ENCODE measurements around the gene C4orf36.

Gene C4orf36

DNA sequence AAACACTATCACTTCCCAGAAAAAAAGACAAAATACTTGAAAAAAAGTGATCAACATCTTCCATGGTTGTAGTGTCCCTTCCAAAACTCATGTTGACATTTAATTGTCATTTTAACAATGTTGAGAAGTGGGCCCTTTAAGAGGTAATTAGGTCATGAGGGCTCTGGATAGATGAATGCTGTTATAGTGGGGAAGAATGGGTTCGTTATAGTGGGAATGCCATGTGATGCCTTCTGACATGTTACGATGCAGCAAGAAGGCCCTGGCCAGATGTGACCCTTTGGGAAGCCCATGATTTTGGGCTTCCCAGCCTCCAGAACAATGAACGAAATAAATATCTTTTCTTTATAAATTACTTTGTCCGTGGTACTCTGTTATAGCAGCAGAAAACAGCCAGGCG lies 39.0 kb downstream of the C4orf36 start:
- no peak for DNase-seq

DNA sequence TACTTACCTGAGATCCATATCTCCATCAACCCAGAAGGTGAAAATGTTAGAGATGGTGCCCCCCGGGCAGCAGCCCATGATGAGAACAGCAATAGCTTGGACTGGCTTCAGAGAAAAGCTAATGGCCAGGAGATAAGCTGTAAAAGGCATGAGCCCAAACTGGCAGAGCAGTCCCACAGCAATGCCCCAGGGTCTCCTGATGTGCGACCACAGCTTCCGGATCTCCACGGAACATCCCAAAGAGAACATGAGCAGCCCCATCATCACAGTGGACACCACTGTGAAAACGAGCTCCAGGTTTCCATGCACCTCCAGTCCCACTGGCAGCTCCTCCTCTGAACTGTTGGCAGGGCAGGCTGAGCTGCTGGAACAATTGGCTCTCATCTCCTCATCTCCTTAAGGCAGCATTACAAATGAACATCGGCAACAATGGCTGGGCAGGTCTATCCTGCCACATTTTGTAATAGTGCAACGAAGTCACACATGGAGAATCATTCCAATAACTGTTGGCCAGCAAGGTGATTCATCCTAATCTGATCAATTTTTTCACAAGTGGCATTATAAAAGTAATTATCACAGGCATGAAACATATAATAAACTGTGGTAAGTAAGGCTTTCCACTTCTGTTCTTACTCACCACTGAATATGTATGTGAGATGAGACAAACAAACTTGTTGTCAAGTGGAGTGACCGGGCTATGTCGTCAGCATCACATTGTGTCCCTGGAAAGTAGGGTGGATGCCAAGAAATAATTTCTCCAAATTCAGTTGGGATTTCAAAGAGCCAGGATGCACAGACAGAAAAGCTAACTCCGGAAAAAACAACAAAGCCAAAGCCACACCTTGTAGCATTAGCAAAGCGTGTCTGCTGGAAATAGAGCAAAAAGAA lies 43.2 kb downstream of the C4orf36 start, which contains the start of gene SLC10A6:
Gene SLC10A6, minus strand, starts transcription at position 653 of the 888 bp plus-strand sequence. Its CDS starts 269 bp downstream, at position 384.
- no peak for DNase-seq

DNA sequence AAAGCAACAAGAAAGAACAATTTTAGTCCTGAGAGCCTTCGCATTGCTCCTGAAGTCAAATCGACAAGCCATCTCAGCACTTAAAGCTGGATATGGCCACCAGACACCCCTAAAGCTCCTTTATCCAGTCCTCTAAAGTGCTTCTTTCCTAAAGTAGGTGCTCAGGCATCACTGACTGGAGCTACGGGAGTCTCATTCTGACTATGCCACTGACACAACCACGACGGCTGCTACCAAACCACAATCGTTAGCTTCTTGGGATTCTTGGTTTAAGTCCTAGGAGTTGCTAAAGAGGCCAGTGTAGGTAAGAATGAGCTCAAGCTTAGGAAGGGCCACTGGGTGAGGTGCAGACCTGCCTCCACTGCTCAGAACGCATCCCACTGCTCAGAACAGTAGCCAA lies 44.1 kb downstream of the C4orf36 start:
- no peak for DNase-seq

DNA sequence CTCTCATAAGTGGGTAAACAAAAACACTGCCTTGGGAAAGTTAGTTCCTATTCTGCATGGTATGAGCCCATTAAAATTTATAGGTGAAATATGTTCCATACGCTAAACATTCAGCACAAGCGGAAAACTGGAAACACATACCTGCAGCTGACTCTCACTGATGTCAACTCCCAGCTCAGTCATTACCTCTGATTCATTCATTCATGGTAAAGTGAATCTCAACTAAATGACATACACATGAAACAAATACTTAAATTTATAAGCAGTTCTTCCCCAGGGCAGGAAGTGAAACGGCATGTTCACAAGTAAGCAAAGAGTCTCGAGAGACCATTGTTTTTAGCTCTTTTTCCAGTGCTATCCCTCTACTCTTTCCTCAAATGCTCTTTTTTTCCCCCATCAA lies 44.7 kb downstream of the C4orf36 start:
- no peak for DNase-seq

DNA sequence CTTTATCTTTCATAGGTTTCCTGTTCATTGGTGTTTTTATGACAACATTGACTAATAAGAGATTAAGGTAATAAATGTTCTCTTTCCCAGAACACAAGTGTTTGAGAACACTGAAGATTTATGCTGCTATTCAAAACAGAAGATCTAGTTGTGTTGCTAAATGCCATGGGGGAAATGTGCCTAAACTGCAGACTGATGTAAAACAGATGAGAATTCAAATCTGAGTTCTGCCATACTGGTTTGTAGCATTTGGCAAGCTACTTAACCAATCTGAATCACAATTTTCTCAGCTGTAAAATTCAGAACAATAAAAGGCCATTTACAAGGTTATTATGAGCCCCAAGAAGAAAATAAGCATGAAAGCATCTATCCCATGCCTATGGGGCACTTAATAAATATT lies 45.3 kb downstream of the C4orf36 start:
- DNase-seq: no peak

DNA sequence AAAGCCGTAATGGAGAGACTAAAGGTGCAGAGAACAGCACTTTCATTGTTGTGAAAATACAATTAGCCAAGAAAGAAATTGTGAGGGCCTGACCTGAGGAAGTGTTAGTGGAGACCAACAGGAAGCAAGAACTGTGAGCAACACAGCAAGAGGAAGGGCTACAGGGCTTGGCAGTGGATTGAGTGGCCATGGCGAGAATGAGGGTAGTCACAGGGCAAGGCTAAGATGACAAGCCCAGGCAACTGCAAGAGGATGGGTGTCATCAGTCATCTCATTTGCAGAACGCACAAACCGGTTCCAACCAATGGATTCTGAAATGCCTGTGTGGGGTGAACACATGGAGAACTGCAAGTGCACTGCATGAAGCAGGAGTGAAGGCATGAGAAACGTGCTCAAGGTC lies 46.6 kb downstream of the C4orf36 start:
- no peak for DNase-seq

DNA sequence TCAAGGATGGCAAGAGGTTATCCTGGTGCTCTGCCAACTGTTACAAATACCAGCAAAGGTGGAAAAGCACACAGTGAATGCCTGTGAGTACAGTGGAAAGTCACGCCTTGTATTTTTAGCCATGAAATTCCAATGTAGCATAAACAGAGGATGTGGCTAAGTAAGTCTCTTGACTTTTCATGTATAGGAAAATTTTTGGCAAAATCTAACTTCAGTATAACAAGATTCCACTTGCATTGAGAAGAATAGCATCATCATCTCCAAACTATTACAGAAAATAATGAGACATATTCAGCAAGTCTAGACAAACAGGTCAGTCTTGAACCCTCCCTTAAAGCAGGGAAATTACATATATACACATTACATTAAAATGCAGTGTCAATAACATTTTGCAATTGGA lies 50.9 kb downstream of the C4orf36 start:
- DNase-seq: no peak

DNA sequence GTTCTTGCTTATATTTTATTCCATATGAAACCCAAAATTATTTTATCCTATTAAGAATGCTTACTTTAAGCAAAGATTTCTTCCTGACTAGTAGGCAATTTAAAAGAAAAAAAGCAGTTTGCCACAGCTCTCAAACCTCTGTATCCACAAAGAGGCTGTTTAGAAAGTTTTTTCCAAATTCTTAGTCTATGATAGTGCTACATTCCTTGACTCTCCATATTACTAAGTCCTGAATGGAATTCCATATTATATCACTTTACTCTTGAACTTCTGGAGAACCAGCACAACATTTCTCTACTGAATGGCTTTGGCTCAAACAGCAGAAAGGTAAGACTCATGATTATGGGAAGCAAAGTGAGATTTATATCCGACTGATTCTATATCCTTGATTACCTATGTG lies 51.4 kb downstream of the C4orf36 start:
- no peak for DNase-seq

DNA sequence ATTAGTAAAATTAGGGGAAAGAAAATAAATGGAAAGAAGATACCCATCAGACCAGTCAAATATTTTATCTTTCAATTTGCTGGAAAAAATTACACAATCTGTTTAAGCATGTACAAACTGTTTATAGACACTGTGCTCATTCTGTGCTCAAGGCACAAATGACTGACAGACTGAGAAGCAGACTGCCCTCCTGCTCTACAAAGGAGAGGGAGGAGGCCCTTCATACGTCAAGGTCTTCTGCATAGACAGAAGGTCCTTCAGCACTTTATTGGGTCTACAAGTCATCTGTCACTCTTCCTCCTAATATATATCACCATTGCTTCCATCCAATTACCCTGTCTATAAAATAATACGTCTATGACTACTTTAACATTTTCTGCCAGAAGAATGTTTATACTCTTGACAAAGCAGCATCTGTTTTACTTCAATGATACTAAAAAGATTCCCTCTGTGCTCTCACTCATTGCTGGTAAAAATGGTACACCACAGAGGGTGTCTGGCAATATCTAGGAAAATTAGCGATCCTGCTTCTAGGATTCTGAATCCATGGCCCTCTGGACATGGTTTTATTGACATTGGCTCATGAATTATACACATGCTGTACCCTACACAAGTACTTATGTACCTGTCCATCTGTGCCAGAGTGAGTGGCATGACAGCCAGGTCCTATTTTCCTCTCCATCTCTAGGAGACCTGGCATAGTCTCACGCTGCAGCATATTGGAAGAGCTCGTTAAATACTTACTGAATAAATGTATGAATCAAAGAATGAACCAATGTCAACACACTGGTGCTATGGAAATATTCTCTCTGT lies 54.3 kb downstream of the C4orf36 start:
- no peak for DNase-seq

DNA sequence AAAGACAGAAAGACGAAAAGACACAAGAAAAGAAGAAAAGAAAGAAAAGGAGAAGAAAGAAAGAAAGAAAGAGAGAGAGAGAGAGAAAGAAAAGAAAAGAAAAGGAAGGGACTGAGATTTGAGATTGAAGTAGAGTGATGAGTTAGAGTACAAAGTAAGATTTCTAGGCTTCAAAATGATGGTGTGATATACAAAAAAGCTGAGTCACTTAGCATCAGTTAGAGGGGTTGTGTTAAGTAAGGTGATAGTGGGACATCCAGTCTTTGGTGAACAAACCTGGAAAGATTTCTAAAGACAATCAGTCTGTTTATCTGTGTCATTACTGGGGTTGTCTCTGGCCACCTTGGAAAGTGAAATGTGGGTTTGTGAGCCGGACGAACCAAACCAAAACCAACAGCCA lies 56.5 kb downstream of the C4orf36 start:
- DNase-seq: no peak

DNA sequence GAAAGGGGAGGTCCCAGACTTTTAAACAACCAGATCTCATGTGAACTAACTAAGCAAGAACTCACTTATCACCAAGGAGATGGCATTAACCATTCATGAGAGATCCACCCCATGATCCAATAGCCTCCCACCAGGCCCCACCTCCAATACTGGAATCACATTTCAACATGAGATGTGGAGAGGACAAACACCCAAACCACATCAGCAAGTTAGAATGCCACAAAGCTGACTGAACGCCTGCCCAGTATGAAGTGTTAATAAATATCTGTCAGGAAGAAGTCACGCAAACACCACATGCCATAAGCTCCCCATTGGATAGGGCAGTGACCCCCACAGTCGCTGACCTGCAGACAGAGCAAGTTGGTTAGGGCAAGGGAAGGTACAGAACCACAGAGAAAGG lies 57.3 kb downstream of the C4orf36 start:
- DNase-seq: no peak

DNA sequence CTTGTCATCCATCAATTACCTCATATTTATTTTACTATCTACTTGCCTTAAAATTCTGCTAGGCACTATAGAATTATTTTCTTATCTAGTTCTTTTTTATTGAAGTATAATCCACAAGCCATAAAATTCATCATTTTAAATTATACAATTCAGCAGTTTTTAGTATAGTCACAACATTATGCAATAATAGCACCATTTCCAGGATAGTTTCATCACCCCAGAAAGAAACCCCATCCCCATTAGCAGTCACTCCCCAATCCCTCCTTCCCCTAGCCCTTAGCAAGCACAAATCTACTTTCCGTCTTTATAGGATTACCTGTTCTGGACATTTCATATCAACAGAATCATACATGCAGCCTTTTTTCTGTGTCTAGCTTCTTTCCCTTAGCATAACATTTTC lies 58.6 kb downstream of the C4orf36 start:
- no peak for DNase-seq

DNA sequence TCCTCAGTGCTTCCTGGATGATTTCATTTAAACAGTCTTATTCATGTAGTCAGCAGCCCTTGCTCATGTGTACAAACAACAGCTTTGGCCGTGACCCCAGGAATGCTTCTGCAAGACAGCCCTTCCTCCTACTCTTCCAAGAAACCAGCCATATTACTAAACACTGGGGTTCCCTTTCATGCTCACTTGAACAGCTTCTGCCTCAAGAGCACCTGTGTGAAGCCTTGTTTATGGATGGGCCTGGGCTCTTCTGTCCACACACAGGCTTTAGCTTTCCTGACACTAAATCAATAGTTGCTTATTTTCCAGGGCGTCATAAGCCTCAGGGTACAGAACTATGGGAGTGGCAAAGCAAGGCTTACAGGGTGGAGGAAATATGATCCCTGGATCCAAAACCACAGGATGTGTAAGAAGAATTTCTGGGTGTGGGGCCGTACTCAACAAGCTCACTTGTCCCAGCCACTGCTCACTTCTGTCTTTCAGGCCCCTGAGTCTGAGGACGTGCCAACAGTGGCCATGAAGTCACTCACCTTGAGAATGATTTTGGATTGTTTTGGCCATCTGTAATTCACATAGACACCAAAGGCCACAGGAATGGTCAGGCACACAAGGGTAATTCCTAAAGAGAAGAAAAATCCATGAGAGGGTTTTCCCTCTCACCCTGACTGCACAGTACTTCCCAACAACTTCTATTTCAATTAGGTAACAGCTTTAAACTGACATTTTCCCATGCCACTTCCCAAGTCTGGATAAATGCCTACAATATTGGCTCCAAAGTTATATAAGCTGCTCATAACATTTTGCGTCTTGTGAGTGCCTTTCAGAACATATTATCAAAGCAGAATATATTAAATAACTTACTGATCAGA lies 60.7 kb downstream of the C4orf36 start:
- DNase-seq: no peak
